Measurements from ENCODE around the gene DACT2.

GRCh38 chr6:168341280-168341900, 21.8 kb upstream of the DACT2 start:
- TF ChIP-seq EZH2phosphoT487 (IDR thresholded peaks at IDR 0.05; ENCODE audit: insufficient read depth, low read depth), result no peak
- TF ChIP-seq EZH2 (IDR thresholded peaks at IDR 0.05; ENCODE audit: insufficient read depth, poor library complexity, severe bottlenecking), result no peak

Measured in GM23248 (cell line).